ENCODE measurements around the gene FPR1. TPM values are rescaled to one million over a fixed set of nuclear protein-coding genes. Genes with fewer than 3 reads are reported as not detected.

The FPR1 gene
- total RNA-seq, 2 donors from 2014 or later: 4.4 to 22.7 TPM

- no peak for TF ChIP-seq CTCF (IDR thresholded peaks at IDR 0.05)
- Histone ChIP-seq H3K27me3 (peaks cover 4 to 8% of the 10 kb centered on the region in 2 donors), H3K36me3 (no peaks in the 10 kb centered on the region), H3K4me1 (peaks cover 0 to 15% of the 10 kb centered on the region in 2 donors), H3K9me3 (no peaks in the 10 kb centered on the region), H3K27ac (no peak overlapping the region), H3K4me3 (peak overlapping the region in 1 of 2 donors; percentile 36)
- no peak for DNase-seq (ENCODE audit: low spot score)
Observed at GRCh38 chr19:51719251-51719988, 32.3 kb downstream of the FPR1 start.

GRCh38 chr19:51716925-51717324 lies 34.8 kb downstream of the FPR1 start:
- no peak overlapping the region for H3K4me3 ChIP-seq
- no peaks in the 10 kb centered on the region for H3K36me3 ChIP-seq
- peaks cover 3 to 8% of the 10 kb centered on the region in 2 donors for H3K27me3 ChIP-seq
- no peaks in the 10 kb centered on the region for H3K9me3 ChIP-seq
- no peak overlapping the region for H3K27ac ChIP-seq
- no peak for TF ChIP-seq CTCF (IDR thresholded peaks at IDR 0.05)
- H3K4me1 ChIP-seq: peaks cover 0 to 11% of the 10 kb centered on the region in 2 donors
- no peak for DNase-seq (ENCODE audit: low spot score)

- no peak for TF ChIP-seq CTCF (IDR thresholded peaks at IDR 0.05)
- Histone ChIP-seq H3K27me3 (peaks cover 0 to 8% of the 10 kb centered on the region in 2 donors), H3K36me3 (no peaks in the 10 kb centered on the region), H3K4me3 (no peak overlapping the region), H3K4me1 (peaks cover 0 to 11% of the 10 kb centered on the region in 2 donors), H3K9me3 (no peaks in the 10 kb centered on the region), H3K27ac (no peak overlapping the region)
- no peak for DNase-seq (ENCODE audit: low spot score)
Observed at GRCh38 chr19:51715850-51716249, 35.8 kb downstream of the FPR1 start.

- Histone ChIP-seq H3K36me3 (no peaks in the 10 kb centered on the region), H3K4me1 (peaks cover 0 to 10% of the 10 kb centered on the region in 2 donors), H3K27ac (no peak overlapping the region), H3K4me3 (no peak overlapping the region), H3K27me3 (peaks cover 0 to 8% of the 10 kb centered on the region in 2 donors), H3K9me3 (no peaks in the 10 kb centered on the region)
- TF ChIP-seq CTCF (IDR thresholded peaks at IDR 0.05): no peak
- no peak for DNase-seq (ENCODE audit: low spot score)
Observed at GRCh38 chr19:51714848-51715247, 36.8 kb downstream of the FPR1 start.

- Histone ChIP-seq H3K36me3 (no peaks in the 10 kb centered on the region), H3K9me3 (no peaks in the 10 kb centered on the region), H3K27ac (no peak overlapping the region), H3K27me3 (no peaks in the 10 kb centered on the region), H3K4me3 (no peak overlapping the region), H3K4me1 (no peaks in the 10 kb centered on the region)
- TF ChIP-seq CTCF (IDR thresholded peaks at IDR 0.05): no peak
- DNase-seq (ENCODE audit: low spot score): no peak
Observed at GRCh38 chr19:51713319-51714285, 38.1 kb downstream of the FPR1 start.

Data from right atrium auricular region (tissue), 2 donors.